Gastrocnemius medialis (tissue), 4 donors: ENCODE measurements around the gene FLT1. TPM values are rescaled to one million over a fixed set of nuclear protein-coding genes. Genes with fewer than 3 reads are reported as not detected.

Experiments used
- ATAC-seq, 2 donors: fragments of 150-250 bp; one replicate each; pipeline ENCODE4 v1.9.1; 2016
- DNase-seq, 2 donors: peaks; one replicate each; pipeline ENCODE4 v3.0.0-alpha.2; 2019
- H3K27ac ChIP-seq, 4 donors: fragments of 200-600 bp; sonication (generic); 1 replicate in 1 of 4; 2 replicates in 3 of 4; pipeline ENCODE4 v1.5.1; 2016 to 2018; ENCODE audit warnings: mild to moderate bottlenecking in 2 of 4, moderate library complexity in 1 of 4
- H3K27me3 ChIP-seq, 3 donors: fragments of 200-600 bp; sonication (generic) in 2 of 3; 1 replicate in 1 of 3; 2 replicates in 2 of 3; pipeline versions ENCODE4 v1.5.1 to v1.6.0; 2016 to 2019; ENCODE audit warnings: mild to moderate bottlenecking in 1 of 3, moderate library complexity in 1 of 3
- H3K36me3 ChIP-seq, 2 donors: fragments of 200-600 bp; sonication (generic) in 1 of 2; one replicate each; pipeline ENCODE4 v1.5.1; 2017 to 2018
- H3K4me1 ChIP-seq, 2 donors: fragments of 200-600 bp; sonication (generic) in 1 of 2; one replicate each; pipeline ENCODE4 v1.5.1; 2016 to 2017; ENCODE audit warnings: mild to moderate bottlenecking in 2 of 2
- H3K4me3 ChIP-seq, 4 donors: fragments of 200-600 bp; sonication (generic) in 3 of 4; 1 replicate in 1 of 4; 2 replicates in 3 of 4; pipeline ENCODE4 v1.5.1; 2016 to 2019; ENCODE audit warnings: mild to moderate bottlenecking in 2 of 4
- H3K9me3 ChIP-seq, 3 donors: fragments of 200-600 bp; sonication (generic) in 2 of 3; 1 replicate in 1 of 3; 2 replicates in 2 of 3; pipeline ENCODE4 v1.5.1; 2016 to 2019
- POLR2A ChIP-seq, 2 donors: fragments of 450-650 bp; IDR thresholded peaks; one replicate each; pipeline ENCODE4 v1.6.1; 2017; ENCODE audit warnings: antibody characterized with exemption in 2 of 2, mild to moderate bottlenecking in 2 of 2, moderate library complexity in 2 of 2
- in situ Hi-C, 4 donors: fragments of 200-750 bp; cut with MboI; loops; one replicate each; pipeline versions ENCODE4 v1.15.0 to v1.8.0; 2017; ENCODE audit warnings: low sequenced_read_pairs in 4 of 4
- intact Hi-C: fragments of 100-400 bp; cut with DNase I; formaldehyde crosslinking; loops from one replicate; pipeline ENCODE4 v1.15.1; 2023; ENCODE audit warnings: low total_unique reads
- total RNA-seq, 4 donors: library from RNA; depleted of rRNA; stranded (reverse); fragments of >200 nt; gene quantifications; one replicate each; pipeline versions ENCODE4 v1.1.0 to v1.2.3, GENCODE V29; 2016
- TF ChIP-seq, protein P1 (sequence below), 5 experiments: fragments of 450-650 bp in 3 of 5; fragments of 200-600 bp in 2 of 5; sonication (generic) in 2 of 5; IDR thresholded peaks in 4 of 5; conservative IDR thresholded peaks in 1 of 5; 1 replicate in 4 of 5; 2 replicates in 1 of 5; pipeline ENCODE4 v1.5.1; 2016 to 2019; ENCODE audit warnings: antibody characterized with exemption in 5 of 5, mild to moderate bottlenecking in 3 of 5, moderate library complexity in 3 of 5

FLT1 gene
- total RNA-seq, 4 donors from 2014 or later = 20.7 to 42.9 (median 29.5) TPM

DNA sequence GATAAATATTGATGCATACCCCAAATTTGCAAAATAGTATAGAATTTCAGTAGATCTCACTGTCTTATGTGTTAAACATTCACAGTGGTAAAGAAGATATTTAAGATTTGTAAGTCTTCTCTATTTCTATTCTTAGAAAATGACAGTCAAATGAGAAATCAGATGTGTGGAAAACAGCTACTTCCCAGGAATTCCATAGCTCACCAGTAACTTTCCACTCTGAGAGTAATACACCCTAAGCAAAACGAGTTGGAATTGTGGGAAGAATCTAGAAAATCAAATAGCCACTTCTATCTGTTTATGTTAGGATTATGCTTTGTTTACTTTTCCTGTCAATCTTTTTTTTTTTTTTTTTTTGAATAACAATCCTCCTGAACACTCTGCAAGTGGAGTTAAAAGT lies 69.1 kb downstream of the FLT1 start:
- ATAC-seq (no peak), DNase-seq (no peak)
- Histone ChIP-seq H3K27ac (no peak overlapping the region), H3K9me3 (no peaks in the 10 kb centered on the region), H3K4me1 (no peaks in the 10 kb centered on the region), H3K36me3 (no peaks in the 10 kb centered on the region), H3K27me3 (no peaks in the 10 kb centered on the region), H3K4me3 (no peak overlapping the region)
- in situ Hi-C loops = no loop called here
- intact Hi-C loops = no loop called here
- TF ChIP-seq POLR2A (IDR thresholded peaks at IDR 0.05) = no peak
- TF ChIP-seq, protein P1, sequence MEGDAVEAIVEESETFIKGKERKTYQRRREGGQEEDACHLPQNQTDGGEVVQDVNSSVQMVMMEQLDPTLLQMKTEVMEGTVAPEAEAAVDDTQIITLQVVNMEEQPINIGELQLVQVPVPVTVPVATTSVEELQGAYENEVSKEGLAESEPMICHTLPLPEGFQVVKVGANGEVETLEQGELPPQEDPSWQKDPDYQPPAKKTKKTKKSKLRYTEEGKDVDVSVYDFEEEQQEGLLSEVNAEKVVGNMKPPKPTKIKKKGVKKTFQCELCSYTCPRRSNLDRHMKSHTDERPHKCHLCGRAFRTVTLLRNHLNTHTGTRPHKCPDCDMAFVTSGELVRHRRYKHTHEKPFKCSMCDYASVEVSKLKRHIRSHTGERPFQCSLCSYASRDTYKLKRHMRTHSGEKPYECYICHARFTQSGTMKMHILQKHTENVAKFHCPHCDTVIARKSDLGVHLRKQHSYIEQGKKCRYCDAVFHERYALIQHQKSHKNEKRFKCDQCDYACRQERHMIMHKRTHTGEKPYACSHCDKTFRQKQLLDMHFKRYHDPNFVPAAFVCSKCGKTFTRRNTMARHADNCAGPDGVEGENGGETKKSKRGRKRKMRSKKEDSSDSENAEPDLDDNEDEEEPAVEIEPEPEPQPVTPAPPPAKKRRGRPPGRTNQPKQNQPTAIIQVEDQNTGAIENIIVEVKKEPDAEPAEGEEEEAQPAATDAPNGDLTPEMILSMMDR (IDR thresholded peaks at IDR 0.05 in 4 of 5, conservative IDR thresholded peaks at IDR 0.05 in 1 of 5) = no peak

DNA sequence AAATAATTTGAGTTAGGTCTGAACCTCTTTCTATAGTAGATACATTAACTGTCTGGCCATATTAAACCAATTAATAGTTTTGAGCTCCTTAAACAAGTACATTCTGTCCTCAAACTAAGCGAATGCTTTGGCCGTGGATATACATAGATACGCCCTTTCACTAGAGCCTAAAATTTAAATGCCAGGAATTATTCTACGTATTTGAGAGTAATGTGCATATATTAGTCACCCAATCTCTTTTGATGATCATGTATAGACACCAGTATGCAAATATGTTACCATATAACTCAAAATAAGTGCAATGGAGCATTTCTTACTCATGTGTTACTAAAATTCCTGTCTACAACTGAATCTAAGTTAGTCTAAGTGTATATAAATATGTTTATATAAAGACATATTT lies 70.4 kb downstream of the FLT1 start:
- Histone ChIP-seq H3K9me3 (no peaks in the 10 kb centered on the region), H3K4me1 (no peaks in the 10 kb centered on the region), H3K27me3 (no peaks in the 10 kb centered on the region), H3K36me3 (no peaks in the 10 kb centered on the region), H3K4me3 (no peak overlapping the region), H3K27ac (no peak overlapping the region)
- no peak for ATAC-seq
- intact Hi-C loops (no loop called here), in situ Hi-C loops (no loop called here)
- TF ChIP-seq POLR2A (IDR thresholded peaks at IDR 0.05) = no peak
- TF ChIP-seq, protein P1 (IDR thresholded peaks at IDR 0.05 in 4 of 5, conservative IDR thresholded peaks at IDR 0.05 in 1 of 5) = no peak
- DNase-seq = no peak

DNA sequence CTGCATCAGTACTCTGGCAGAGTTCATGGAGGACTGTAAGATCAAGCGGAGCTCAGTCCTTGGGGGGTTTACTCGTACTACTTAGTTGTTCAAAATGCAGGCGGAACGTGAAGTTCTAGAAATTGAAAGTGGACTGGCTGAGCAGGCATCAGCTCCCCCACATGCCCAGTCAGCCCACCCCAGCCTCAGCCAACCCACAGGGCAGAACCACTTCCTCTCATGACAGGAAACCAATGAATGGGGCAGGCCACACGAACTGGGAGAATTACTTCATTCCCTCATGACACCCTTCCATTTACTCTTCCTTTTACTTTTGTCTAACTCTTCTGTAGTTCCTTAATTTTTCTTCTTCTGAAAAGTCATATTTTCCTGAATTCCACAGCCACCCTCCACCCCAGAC lies 71.9 kb downstream of the FLT1 start:
- Histone ChIP-seq H3K27me3 (no peaks in the 10 kb centered on the region), H3K4me3 (no peak overlapping the region), H3K36me3 (no peaks in the 10 kb centered on the region), H3K9me3 (no peaks in the 10 kb centered on the region), H3K4me1 (no peaks in the 10 kb centered on the region), H3K27ac (no peak overlapping the region)
- ATAC-seq (no peak), DNase-seq (peak; percentile 32)
- TF ChIP-seq POLR2A (IDR thresholded peaks at IDR 0.05) = no peak
- TF ChIP-seq, protein P1 (IDR thresholded peaks at IDR 0.05 in 4 of 5, conservative IDR thresholded peaks at IDR 0.05 in 1 of 5) = no peak
- in situ Hi-C loops = no loop called here
- intact Hi-C loops = no loop called here

DNA sequence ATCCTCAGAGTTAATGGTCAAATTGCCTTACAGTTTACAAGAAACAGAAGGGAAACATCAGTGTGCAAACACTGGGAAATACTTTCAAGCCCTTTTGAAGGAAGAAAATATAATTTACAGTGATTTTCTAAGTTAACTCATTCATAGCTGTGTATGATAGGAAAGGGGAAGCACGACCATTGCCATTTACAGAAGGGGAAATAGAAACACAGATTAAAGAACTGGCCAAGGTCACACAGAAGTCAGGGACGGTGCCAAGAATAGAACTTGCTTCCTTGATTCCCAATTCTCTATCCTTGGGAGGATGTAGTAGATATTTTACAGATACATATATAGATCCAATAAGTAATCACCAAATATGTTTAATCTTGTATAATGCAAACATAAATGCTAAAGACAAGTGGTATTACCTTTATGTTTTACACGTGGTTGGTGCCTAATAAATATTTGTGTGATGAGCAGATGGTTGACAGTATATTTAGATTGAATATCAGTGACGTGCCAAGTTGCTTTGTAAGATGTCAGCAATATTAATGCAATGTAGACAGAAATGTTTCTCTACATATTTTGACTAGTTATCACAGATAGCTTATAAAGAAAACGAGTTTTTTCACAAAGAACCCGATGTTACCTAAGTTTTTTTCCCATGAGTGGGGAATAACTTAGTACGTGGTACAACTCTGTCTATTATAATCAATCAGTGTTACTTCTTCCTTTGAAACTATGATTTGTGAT lies 73.1 kb downstream of the FLT1 start:
- Histone ChIP-seq H3K4me3 (no peak overlapping the region), H3K9me3 (no peaks in the 10 kb centered on the region), H3K27me3 (no peaks in the 10 kb centered on the region), H3K4me1 (no peaks in the 10 kb centered on the region), H3K27ac (no peak overlapping the region), H3K36me3 (no peaks in the 10 kb centered on the region)
- in situ Hi-C loops (no loop called here), intact Hi-C loops (no loop called here)
- TF ChIP-seq, protein P1 (IDR thresholded peaks at IDR 0.05 in 4 of 5, conservative IDR thresholded peaks at IDR 0.05 in 1 of 5) = no peak
- no peak for TF ChIP-seq POLR2A (IDR thresholded peaks at IDR 0.05)
- DNase-seq = no peak
- no peak for ATAC-seq

DNA sequence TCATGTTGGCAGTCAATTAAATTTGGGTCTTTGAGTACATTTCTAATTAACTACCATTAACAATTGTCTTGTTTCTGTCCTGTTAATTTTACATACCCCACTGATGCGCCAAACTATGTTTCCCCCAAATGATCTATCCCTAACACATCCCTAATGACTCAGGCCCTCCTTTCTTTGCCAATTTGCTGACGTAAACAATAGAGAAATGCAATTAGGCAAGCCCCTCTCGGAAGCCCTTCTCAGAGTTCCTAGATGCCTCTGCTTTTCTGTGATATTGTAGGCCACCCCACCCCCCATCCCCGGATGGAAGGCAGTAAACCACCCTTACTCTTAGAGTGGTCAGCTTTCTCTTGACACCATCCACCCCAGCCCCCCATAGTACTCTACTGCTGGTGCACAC lies 74.2 kb downstream of the FLT1 start:
- H3K27ac ChIP-seq = no peak overlapping the region
- H3K4me1 ChIP-seq = no peaks in the 10 kb centered on the region
- TF ChIP-seq, protein P1 (IDR thresholded peaks at IDR 0.05 in 4 of 5, conservative IDR thresholded peaks at IDR 0.05 in 1 of 5) = no peak
- TF ChIP-seq POLR2A (IDR thresholded peaks at IDR 0.05) = no peak
- ATAC-seq = no peak
- intact Hi-C loops (no loop called here), in situ Hi-C loops (no loop called here)
- no peak for DNase-seq
- no peaks in the 10 kb centered on the region for H3K9me3 ChIP-seq
- no peak overlapping the region for H3K4me3 ChIP-seq
- H3K27me3 ChIP-seq = no peaks in the 10 kb centered on the region
- no peaks in the 10 kb centered on the region for H3K36me3 ChIP-seq
